HL-60 (cell line): ENCODE results near the gene SACM1L.

Source experiments
- DNase-seq, 2 experiments: peaks; one replicate each; pipeline ENCODE4 v3.0.0-alpha.2; 2010 to 2020; ENCODE audit warnings: low read depth in 1 of 2, low spot score in 1 of 2
- H3K27ac ChIP-seq: fragments of 250-450 bp; sonication (Bioruptor Pico); replicated peaks from 2 replicates; pipeline ENCODE4 v1.5.1; 2020; ENCODE audit warnings: mild to moderate bottlenecking, moderate library complexity
- H3K27me3 ChIP-seq: fragments of 250-450 bp; sonication (Bioruptor Pico); 2 replicates; pipeline ENCODE4 v1.5.1; 2021; ENCODE audit warnings: mild to moderate bottlenecking, moderate library complexity; ENCODE audit not compliant: insufficient read depth, poor library complexity, severe bottlenecking
- H3K4me3 ChIP-seq: replicated peaks from 2 replicates; pipeline ENCODE4 v1.5.1; 2011; ENCODE audit warnings: mild to moderate bottlenecking, control low read depth, low read length; ENCODE audit not compliant: insufficient read depth
- CTCF ChIP-seq: IDR thresholded peaks from one replicate; pipeline ENCODE4 v1.5.1; 2011; ENCODE audit warnings: low read length, control low read depth, inconsistent platforms; ENCODE audit not compliant: insufficient read depth
- GABPA ChIP-seq: IDR thresholded peaks from 2 replicates; pipeline ENCODE4 v1.6.1; 2012; ENCODE audit warnings: low read depth
- POLR2AphosphoS5 ChIP-seq: IDR thresholded peaks from 2 replicates; pipeline ENCODE4 v1.6.1; 2012; ENCODE audit warnings: low read depth
- REST ChIP-seq: IDR thresholded peaks from 2 replicates; pipeline ENCODE4 v1.6.1; 2012; ENCODE audit warnings: low read depth; ENCODE audit not compliant: insufficient replicate concordance
- SPI1 ChIP-seq: IDR thresholded peaks from 2 replicates; pipeline ENCODE4 v1.6.1; 2012; ENCODE audit warnings: low read depth, mild to moderate bottlenecking, borderline replicate concordance

The SACM1L gene

GRCh38 chr3:45715945-45716344 is 26.7 kb downstream of the SACM1L start:
- no peak for DNase-seq
- Histone ChIP-seq H3K27ac (no peak overlapping the region), H3K4me3 (no peak overlapping the region), H3K27me3 (no peaks in the 10 kb centered on the region)
- TF ChIP-seq GABPA (no peak), REST (no peak)

- Histone ChIP-seq H3K27me3 (no peaks in the 10 kb centered on the region), H3K4me3 (no peak overlapping the region), H3K27ac (no peak overlapping the region)
- no peak for DNase-seq
- TF ChIP-seq GABPA (no peak), REST (no peak), CTCF (no peak), POLR2AphosphoS5 (no peak), SPI1 (no peak)
Observed at GRCh38 chr3:45716790-45717336, 27.7 kb downstream of the SACM1L start.

- Histone ChIP-seq H3K27ac (no peak overlapping the region), H3K4me3 (no peak overlapping the region), H3K27me3 (no peaks in the 10 kb centered on the region)
- no peak for TF ChIP-seq CTCF
- no peak for TF ChIP-seq SPI1
- TF ChIP-seq POLR2AphosphoS5: no peak
- TF ChIP-seq REST: no peak
- TF ChIP-seq GABPA: no peak
- DNase-seq: no peak
Observed at GRCh38 chr3:45719655-45720487, 30.7 kb downstream of the SACM1L start.
